T-helper 2 cell treated with Interferon-gamma antibody and Interleukin-4, amounts not matched to agents 100 ng/mL and 5 ng/mL, for 36 hours (primary cell): ENCODE data around the gene FKBP9. TPM values are rescaled to one million over a fixed set of nuclear protein-coding genes. Genes with fewer than 3 reads are reported as not detected.
"Not testable (repeated sequence)": the region's sequence is repeated elsewhere in the genome, so short reads cannot be mapped to it uniquely, and the experiment has no call there.

ENCODE experiments used
- intact Hi-C: fragments of 100-400 bp; cut with micrococcal nuclease; formaldehyde crosslinking; loops from one replicate; pipeline ENCODE4 v1.15.1; 2023
- total RNA-seq: library from RNA; stranded (reverse); gene quantifications from 2 replicates; pipeline ENCODE4 v1.2.3, GENCODE V29; 2022

FKBP9 gene, protein sequence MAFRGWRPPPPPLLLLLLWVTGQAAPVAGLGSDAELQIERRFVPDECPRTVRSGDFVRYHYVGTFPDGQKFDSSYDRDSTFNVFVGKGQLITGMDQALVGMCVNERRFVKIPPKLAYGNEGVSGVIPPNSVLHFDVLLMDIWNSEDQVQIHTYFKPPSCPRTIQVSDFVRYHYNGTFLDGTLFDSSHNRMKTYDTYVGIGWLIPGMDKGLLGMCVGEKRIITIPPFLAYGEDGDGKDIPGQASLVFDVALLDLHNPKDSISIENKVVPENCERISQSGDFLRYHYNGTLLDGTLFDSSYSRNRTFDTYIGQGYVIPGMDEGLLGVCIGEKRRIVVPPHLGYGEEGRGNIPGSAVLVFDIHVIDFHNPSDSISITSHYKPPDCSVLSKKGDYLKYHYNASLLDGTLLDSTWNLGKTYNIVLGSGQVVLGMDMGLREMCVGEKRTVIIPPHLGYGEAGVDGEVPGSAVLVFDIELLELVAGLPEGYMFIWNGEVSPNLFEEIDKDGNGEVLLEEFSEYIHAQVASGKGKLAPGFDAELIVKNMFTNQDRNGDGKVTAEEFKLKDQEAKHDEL
- 0.91 and 1.3 TPM in 2 replicates for total RNA-seq

- intact Hi-C loops = loop anchor here (1.0 to 5.0 kb wide), 2 partner anchors 14 to 150 kb away; partner anchors contain the start of gene RP9
These were observed at the start of gene FKBP9 for GRCh38 chr7:32957326-32958045. FKBP9 (plus strand) TSS chr7:32957440; CDS start chr7:32957574, 134 bp downstream.

GRCh38 chr7:32910195-32910594, 47.0 kb upstream of the FKBP9 start:
- intact Hi-C loops = no loop called here

DNA sequence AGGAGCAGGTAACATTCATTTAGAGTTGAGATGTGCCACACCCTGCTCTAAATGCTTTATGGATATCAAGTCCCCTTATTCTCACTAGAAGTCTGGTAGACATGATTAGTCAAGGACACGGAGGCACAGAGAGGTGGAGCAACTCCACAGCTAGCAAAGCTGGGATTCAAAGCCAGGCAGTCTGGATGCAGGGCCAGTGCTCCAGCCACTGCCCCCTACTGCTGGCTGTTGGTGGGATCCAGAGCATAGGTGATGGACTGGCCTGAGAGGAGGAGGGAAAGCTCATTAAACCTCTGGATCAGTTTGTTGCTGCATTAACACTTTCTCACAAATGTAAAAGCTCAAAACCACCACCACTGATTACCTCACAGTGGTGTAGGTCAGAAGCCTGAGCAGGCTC, 43.1 kb upstream of the FKBP9 start:
- intact Hi-C loops = no loop called here

- intact Hi-C loops = no loop called here
These were observed 42.2 kb upstream of the FKBP9 start for GRCh38 chr7:32915041-32915536.

- intact Hi-C loops = no loop called here
These were observed 41.2 kb upstream of the FKBP9 start for GRCh38 chr7:32916006-32916405.

- intact Hi-C loops = not testable (repeated sequence)
These were observed 40.2 kb upstream of the FKBP9 start for GRCh38 chr7:32916994-32917393.

- intact Hi-C loops = no loop called here
These were observed 35.3 kb upstream of the FKBP9 start for GRCh38 chr7:32921896-32922295.

DNA sequence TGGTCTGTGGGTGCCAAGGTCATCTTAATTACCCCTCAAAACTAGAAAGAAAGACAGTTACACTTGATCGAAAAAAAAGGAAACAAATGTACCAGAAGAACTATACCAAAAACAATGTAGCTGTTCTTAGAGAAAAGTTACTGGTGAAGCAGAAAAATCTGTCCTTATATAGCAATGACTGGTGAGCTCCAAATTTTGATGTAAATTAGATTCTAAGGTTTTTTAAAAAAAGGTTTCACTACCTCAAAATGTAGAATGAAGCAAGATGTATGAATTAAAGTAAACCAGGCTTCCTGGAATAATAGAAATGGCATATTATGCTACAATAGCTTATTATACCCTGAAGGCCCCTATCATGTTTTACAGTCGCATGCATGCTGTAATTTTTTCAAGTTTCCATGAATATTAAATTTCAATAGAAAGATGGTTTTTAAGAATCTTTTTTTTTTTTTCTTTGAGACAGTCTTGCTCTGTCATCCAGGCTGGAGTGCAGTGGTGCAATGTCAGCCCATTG, 28.4 kb upstream of the FKBP9 start:
- intact Hi-C loops = no loop called here

GRCh38 chr7:32929430-32930143, 27.7 kb upstream of the FKBP9 start:
- intact Hi-C loops = no loop called here

DNA sequence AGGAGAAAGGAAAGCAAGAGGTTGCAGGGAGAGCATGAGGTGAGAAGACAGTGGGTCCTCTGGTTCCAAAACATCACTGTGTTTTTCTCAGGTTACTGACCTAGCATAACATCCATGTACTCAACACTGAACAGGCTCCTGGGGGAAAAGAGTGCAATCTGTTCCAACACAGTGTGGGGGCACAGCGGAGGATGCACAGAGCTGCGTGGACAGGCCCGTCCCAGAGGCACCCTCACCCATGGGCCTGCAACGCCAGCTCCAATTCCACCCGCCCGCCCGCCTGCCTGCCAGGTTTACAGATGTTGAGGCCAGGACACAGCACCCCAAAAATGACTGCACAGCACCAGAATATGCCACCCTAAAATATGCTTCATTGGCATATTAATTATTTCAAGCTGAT, 26.9 kb upstream of the FKBP9 start:
- intact Hi-C loops = no loop called here

GRCh38 chr7:32935558-32935957, 21.7 kb upstream of the FKBP9 start:
- intact Hi-C loops = no loop called here

DNA sequence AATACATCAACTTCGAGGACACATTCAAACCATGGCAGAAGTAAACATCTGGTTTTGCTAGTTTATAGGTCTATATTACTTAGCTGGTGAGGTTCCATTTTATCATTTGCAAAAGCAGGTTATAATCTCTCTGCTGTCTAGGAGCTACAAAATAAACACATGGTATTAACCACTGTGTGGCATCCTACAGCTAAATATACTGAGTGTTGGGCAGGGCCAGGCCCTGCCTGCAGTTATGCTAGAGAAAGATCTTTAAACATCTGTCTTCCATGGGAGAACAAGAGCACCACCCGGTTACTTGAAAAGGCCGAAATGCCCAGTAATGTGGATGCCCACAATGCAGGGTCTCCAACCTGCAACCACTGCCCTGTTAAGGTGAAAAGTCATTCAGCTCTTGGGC, 20.6 kb upstream of the FKBP9 start:
- intact Hi-C loops = no loop called here

GRCh38 chr7:32937344-32938174, 19.7 kb upstream of the FKBP9 start:
- intact Hi-C loops = no loop called here

- intact Hi-C loops = loop anchor here (5.0 kb wide), 1 partner anchor 166 kb away; the partner anchor contains the start of gene RP9
These were observed 16.1 kb upstream of the FKBP9 start for GRCh38 chr7:32941181-32941580.

- intact Hi-C loops = loop anchor here (1.0 to 5.0 kb wide), 2 partner anchors 37 to 165 kb away; partner anchors contain the start of gene RP9
These were observed 15.4 kb upstream of the FKBP9 start for GRCh38 chr7:32941681-32942414.

- intact Hi-C loops = loop anchor here (1.0 to 5.0 kb wide), 6 partner anchors 15 to 165 kb away; partner anchors contain the start of genes FKBP9, NT5C3A and RP9
These were observed 14.6 kb upstream of the FKBP9 start for GRCh38 chr7:32942415-32943251.

- intact Hi-C loops = loop anchor here (1.0 to 5.0 kb wide), 5 partner anchors 14 to 164 kb away; partner anchors contain the start of genes FKBP9, NT5C3A and RP9
These were observed 13.8 kb upstream of the FKBP9 start for GRCh38 chr7:32943252-32944030.
